Endothelial cell of umbilical vein (primary cell): Measurements from ENCODE around the gene PTPRZ1.

Source experiments
- CTCF ChIP-seq, 2 donors: IDR thresholded peaks; 1 replicate in 1 of 2; 2 replicates in 1 of 2; pipeline ENCODE4 v1.5.1; 2011; ENCODE audit warnings: low read length in 2 of 2, mild to moderate bottlenecking in 2 of 2, moderate library complexity in 2 of 2, control low read depth in 1 of 2, inconsistent platforms in 1 of 2, low read depth in 1 of 2; ENCODE audit not compliant: insufficient read depth in 1 of 2; ENCODE audit errors: extremely low read depth in 1 of 2
- EZH2 ChIP-seq: IDR thresholded peaks from 2 replicates; pipeline ENCODE4 v1.6.1; 2012; ENCODE audit warnings: borderline replicate concordance, low read depth, mild to moderate bottlenecking, moderate library complexity, low read length, inconsistent platforms; ENCODE audit not compliant: severe bottlenecking
- JUN ChIP-seq: IDR thresholded peaks from 2 replicates; pipeline ENCODE4 v1.6.1; 2011; ENCODE audit warnings: borderline replicate concordance, low read depth; ENCODE audit not compliant: insufficient read length, insufficient read depth
- POLR2A ChIP-seq: IDR thresholded peaks from 2 replicates; pipeline ENCODE4 v1.6.1; 2012; ENCODE audit warnings: low read depth, mild to moderate bottlenecking, control low read depth, low read length

GRCh38 chr7:121938429-121938996 lies 65.6 kb downstream of the PTPRZ1 start:
- TF ChIP-seq CTCF (IDR thresholded peaks at IDR 0.05; ENCODE audit: extremely low read depth in 1 of 2, insufficient read depth in 1 of 2, low read depth in 1 of 2, low read length in 2 of 2) (no peak), EZH2 (no peak), POLR2A (no peak), JUN (no peak)
